ENCODE results near the gene INTS6. TPM values are rescaled to one million over a fixed set of nuclear protein-coding genes. Genes with fewer than 3 reads are reported as not detected.

The INTS6 gene
- total RNA-seq, 1 donor from 2014 or later, result 36.4 TPM

GRCh38 chr13:51321836-51322235 lies 131.0 kb downstream of the INTS6 start:
- DNase-seq (ENCODE audit: extremely low spot score, unreplicated experiment), result no peak
- H3K27ac Mint-ChIP-seq (ENCODE audit: unreplicated experiment), result no peak overlapping the region
- H3K9me3 Mint-ChIP-seq (ENCODE audit: unreplicated experiment), result no peaks in the 10 kb centered on the region
- H3K4me1 Mint-ChIP-seq (ENCODE audit: unreplicated experiment), result peaks cover 4% of the 10 kb centered on the region
- H3K4me3 Mint-ChIP-seq (ENCODE audit: unreplicated experiment), result no peak overlapping the region
- TF ChIP-seq CTCF (IDR thresholded peaks at IDR 0.05), result no peak
- no peaks in the 10 kb centered on the region for H3K36me3 Mint-ChIP-seq (ENCODE audit: unreplicated experiment)
- peaks cover 2% of the 10 kb centered on the region for H3K27me3 Mint-ChIP-seq (ENCODE audit: unreplicated experiment)

GRCh38 chr13:51318876-51319275 lies 134.0 kb downstream of the INTS6 start:
- no peak overlapping the region for H3K27ac Mint-ChIP-seq (ENCODE audit: unreplicated experiment)
- TF ChIP-seq CTCF (IDR thresholded peaks at IDR 0.05), result no peak
- H3K4me3 Mint-ChIP-seq (ENCODE audit: unreplicated experiment), result no peak overlapping the region
- no peaks in the 10 kb centered on the region for H3K36me3 Mint-ChIP-seq (ENCODE audit: unreplicated experiment)
- no peak for DNase-seq (ENCODE audit: extremely low spot score, unreplicated experiment)
- peaks cover 2% of the 10 kb centered on the region for H3K27me3 Mint-ChIP-seq (ENCODE audit: unreplicated experiment)
- no peaks in the 10 kb centered on the region for H3K9me3 Mint-ChIP-seq (ENCODE audit: unreplicated experiment)
- H3K4me1 Mint-ChIP-seq (ENCODE audit: unreplicated experiment), result peaks cover 19% of the 10 kb centered on the region

GRCh38 chr13:51318015-51318414 lies 134.8 kb downstream of the INTS6 start:
- H3K27me3 Mint-ChIP-seq (ENCODE audit: unreplicated experiment), result peaks cover 3% of the 10 kb centered on the region

GRCh38 chr13:51317262-51317661 lies 135.6 kb downstream of the INTS6 start:
- H3K4me3 Mint-ChIP-seq (ENCODE audit: unreplicated experiment), result no peak overlapping the region
- H3K4me1 Mint-ChIP-seq (ENCODE audit: unreplicated experiment), result peaks cover 19% of the 10 kb centered on the region
- DNase-seq (ENCODE audit: extremely low spot score, unreplicated experiment), result no peak
- H3K9me3 Mint-ChIP-seq (ENCODE audit: unreplicated experiment), result no peaks in the 10 kb centered on the region
- no peaks in the 10 kb centered on the region for H3K36me3 Mint-ChIP-seq (ENCODE audit: unreplicated experiment)
- H3K27me3 Mint-ChIP-seq (ENCODE audit: unreplicated experiment), result peaks cover 4% of the 10 kb centered on the region
- H3K27ac Mint-ChIP-seq (ENCODE audit: unreplicated experiment), result no peak overlapping the region
- no peak for TF ChIP-seq CTCF (IDR thresholded peaks at IDR 0.05)

More at GRCh38 chr13:51318015-51318414, 134.8 kb downstream of the INTS6 start:
- Mint-ChIP-seq H3K27ac (ENCODE audit: unreplicated experiment) (no peak overlapping the region), H3K4me3 (ENCODE audit: unreplicated experiment) (no peak overlapping the region), H3K4me1 (ENCODE audit: unreplicated experiment) (peaks cover 19% of the 10 kb centered on the region), H3K36me3 (ENCODE audit: unreplicated experiment) (no peaks in the 10 kb centered on the region), H3K9me3 (ENCODE audit: unreplicated experiment) (no peaks in the 10 kb centered on the region)
- DNase-seq (ENCODE audit: extremely low spot score, unreplicated experiment), result no peak
- TF ChIP-seq CTCF (IDR thresholded peaks at IDR 0.05), result no peak

- no peak overlapping the region for H3K4me3 Mint-ChIP-seq (ENCODE audit: unreplicated experiment)
These were observed 139.2 kb downstream of the INTS6 start for GRCh38 chr13:51313619-51314018.

More at GRCh38 chr13:51313619-51314018, 139.2 kb downstream of the INTS6 start:
- no peak for DNase-seq (ENCODE audit: extremely low spot score, unreplicated experiment)
- H3K27me3 Mint-ChIP-seq (ENCODE audit: unreplicated experiment), result peaks cover 16% of the 10 kb centered on the region
- H3K4me1 Mint-ChIP-seq (ENCODE audit: unreplicated experiment), result peaks cover 17% of the 10 kb centered on the region
- H3K27ac Mint-ChIP-seq (ENCODE audit: unreplicated experiment), result no peak overlapping the region
- H3K36me3 Mint-ChIP-seq (ENCODE audit: unreplicated experiment), result no peaks in the 10 kb centered on the region
- TF ChIP-seq CTCF (IDR thresholded peaks at IDR 0.05), result no peak
- no peaks in the 10 kb centered on the region for H3K9me3 Mint-ChIP-seq (ENCODE audit: unreplicated experiment)

All from osteocyte (in vitro differentiated cells).